HEK293 (cell line): ENCODE measurements around the gene HIBCH.

Experiments used
- CTCF ChIA-PET: fragments of 350-600 bp; formaldehyde crosslinking; extraction: SDS; loops from one replicate; lab custom pipeline; 2021; ENCODE audit warnings: antibody characterized with exemption; lab: Yijun Ruan, JAX
- POLR2A ChIA-PET: fragments of 300-600 bp; formaldehyde crosslinking; extraction: SDS; loops from one replicate; lab custom pipeline; 2020; ENCODE audit warnings: antibody characterized with exemption, inconsistent platforms; lab: Yijun Ruan, JAX
- H3K27ac ChIP-seq: fragments of 200-500 bp; sonication (Bioruptor generic); 2 replicates; pipeline ENCODE4 v1.5.1; 2014; ENCODE audit warnings: low read depth, low read length, control low read depth, inconsistent platforms; ENCODE audit errors: extremely low read depth
- H3K36me3 ChIP-seq, 2 experiments: fragments of 200-500 bp in 1 of 2; sonication (Bioruptor generic) in 1 of 2; 1 replicate in 1 of 2; 2 replicates in 1 of 2; pipeline ENCODE4 v1.5.1; 2014 to 2017; ENCODE audit warnings: inconsistent platforms in 2 of 2, low read length in 2 of 2; ENCODE audit not compliant: control insufficient read depth in 2 of 2, insufficient read depth in 1 of 2
- H3K4me1 ChIP-seq: fragments of 200-500 bp; sonication (Bioruptor generic); 2 replicates; pipeline ENCODE4 v1.5.1; 2014; ENCODE audit warnings: mild to moderate bottlenecking, low read length, inconsistent platforms; ENCODE audit not compliant: control insufficient read depth, insufficient read depth
- H3K4me3 ChIP-seq: 2 replicates; pipeline ENCODE4 v1.5.1; 2011; ENCODE audit warnings: low read depth, mild to moderate bottlenecking, control low read depth, low read length, moderate library complexity
- H3K9me3 ChIP-seq: fragments of 200-500 bp; sonication (Bioruptor generic); 2 replicates; pipeline ENCODE4 v1.5.1; 2014; ENCODE audit warnings: low read depth, low read length, inconsistent platforms; ENCODE audit not compliant: control insufficient read depth, insufficient read depth
- GLIS2 ChIP-seq: fragments of 450-650 bp; formaldehyde crosslinking; IDR thresholded peaks from 2 replicates; pipeline ENCODE4 v1.5.1; 2016; ENCODE audit warnings: missing biosample characterization, missing genetic modification characterization
- HIC1 ChIP-seq: fragments of 450-650 bp; formaldehyde crosslinking; IDR thresholded peaks from 2 replicates; pipeline ENCODE4 v1.5.1; 2016; ENCODE audit warnings: missing biosample characterization, missing genetic modification characterization
- INSM2 ChIP-seq: fragments of 450-650 bp; formaldehyde crosslinking; IDR thresholded peaks from 2 replicates; pipeline ENCODE4 v1.5.1; 2016; ENCODE audit warnings: missing biosample characterization, missing genetic modification characterization
- KLF1 ChIP-seq: fragments of 450-650 bp; formaldehyde crosslinking; IDR thresholded peaks from 2 replicates; pipeline ENCODE4 v1.5.1; 2016; ENCODE audit warnings: missing biosample characterization, missing genetic modification characterization
- MZF1 ChIP-seq: fragments of 450-650 bp; formaldehyde crosslinking; IDR thresholded peaks from 2 replicates; pipeline ENCODE4 v1.5.1; 2017; ENCODE audit warnings: missing biosample characterization, missing genetic modification characterization, borderline replicate concordance
- REST ChIP-seq: fragments of 450-650 bp; formaldehyde crosslinking; IDR thresholded peaks from 2 replicates; pipeline ENCODE4 v1.5.1; 2016; ENCODE audit warnings: missing biosample characterization, missing genetic modification characterization
- SCRT1 ChIP-seq: fragments of 450-650 bp; formaldehyde crosslinking; IDR thresholded peaks from 2 replicates; pipeline ENCODE4 v1.5.1; 2016; ENCODE audit warnings: missing biosample characterization, missing genetic modification characterization, borderline replicate concordance
- SETDB1 ChIP-seq: IDR thresholded peaks from one replicate; pipeline ENCODE4 v1.6.1; 2017; ENCODE audit warnings: mild to moderate bottlenecking, low read length, moderate library complexity, mixed read lengths; ENCODE audit not compliant: insufficient read length
- TCF7L2 ChIP-seq: IDR thresholded peaks from 2 replicates; pipeline ENCODE4 v1.6.1; 2011; ENCODE audit warnings: low read depth, mild to moderate bottlenecking, inconsistent platforms, low read length, moderate library complexity, borderline replicate concordance
- ZBTB21 ChIP-seq: fragments of 450-650 bp; formaldehyde crosslinking; IDR thresholded peaks from 2 replicates; pipeline ENCODE4 v1.5.1; 2017; ENCODE audit warnings: missing biosample characterization, missing genetic modification characterization
- ZBTB48 ChIP-seq: fragments of 450-650 bp; formaldehyde crosslinking; IDR thresholded peaks from 2 replicates; pipeline ENCODE4 v1.5.1; 2016; ENCODE audit warnings: missing biosample characterization, missing genetic modification characterization
- ZEB2 ChIP-seq: fragments of 450-650 bp; formaldehyde crosslinking; IDR thresholded peaks from 2 replicates; pipeline ENCODE4 v1.5.1; 2016; ENCODE audit warnings: missing biosample characterization, missing genetic modification characterization
- ZNF10 ChIP-seq: fragments of 450-650 bp; formaldehyde crosslinking; IDR thresholded peaks from 2 replicates; pipeline ENCODE4 v1.5.1; 2017; ENCODE audit warnings: missing biosample characterization, missing genetic modification characterization
- ZNF112 ChIP-seq: fragments of 450-650 bp; formaldehyde crosslinking; IDR thresholded peaks from 2 replicates; pipeline ENCODE4 v1.5.0; 2017; ENCODE audit warnings: missing biosample characterization, missing genetic modification characterization
- ZNF138 ChIP-seq: fragments of 450-650 bp; formaldehyde crosslinking; IDR thresholded peaks from 2 replicates; pipeline ENCODE4 v1.5.1; 2016; ENCODE audit warnings: missing biosample characterization, missing genetic modification characterization, borderline replicate concordance
- ZNF518A ChIP-seq: fragments of 450-650 bp; formaldehyde crosslinking; conservative IDR thresholded peaks from 2 replicates; pipeline ENCODE4 v1.5.1; 2016; ENCODE audit warnings: low read depth, missing biosample characterization, missing genetic modification characterization
- ZNF571 ChIP-seq: fragments of 450-650 bp; formaldehyde crosslinking; IDR thresholded peaks from 2 replicates; pipeline ENCODE4 v1.5.0; 2017; ENCODE audit warnings: missing biosample characterization, missing genetic modification characterization
- ZNF626 ChIP-seq: fragments of 450-650 bp; sonication (Bioruptor Pico); formaldehyde crosslinking; IDR thresholded peaks from 2 replicates; pipeline ENCODE4 v1.5.1; 2018; ENCODE audit warnings: missing biosample characterization, missing genetic modification characterization, inconsistent platforms
- ZNF785 ChIP-seq: fragments of 450-650 bp; formaldehyde crosslinking; IDR thresholded peaks from 2 replicates; pipeline ENCODE4 v1.5.1; 2016; ENCODE audit warnings: missing biosample characterization, missing genetic modification characterization
- ZSCAN5A ChIP-seq: fragments of 450-650 bp; formaldehyde crosslinking; IDR thresholded peaks from 2 replicates; pipeline ENCODE4 v1.5.1; 2016; ENCODE audit warnings: missing biosample characterization, missing genetic modification characterization

Gene HIBCH

GRCh38 chr2:190272457-190272842 is 47.2 kb downstream of the HIBCH start:
- CTCF ChIA-PET: interaction anchor here (0.6 to 0.7 kb wide), 2 partner anchors 325 to 529 kb away, joined by 3 read pairs; no protein-coding TSS in a partner anchor
- no peak for TF ChIP-seq INSM2 (tag by site-specific recombination)
- TF ChIP-seq ZBTB48 (tag by site-specific recombination): no peak
- no peak for TF ChIP-seq ZNF571 (tag by site-specific recombination)
- TF ChIP-seq ZSCAN5A (tag by site-specific recombination): no peak
- no peak for TF ChIP-seq REST (tag by site-specific recombination)
- TF ChIP-seq GLIS2 (tag by site-specific recombination): no peak
- TF ChIP-seq ZNF112 (tag by site-specific recombination): no peak
- TF ChIP-seq ZBTB21 (tag by site-specific recombination): no peak
- no peak for TF ChIP-seq SCRT1 (tag by site-specific recombination)
- TF ChIP-seq ZNF10 (tag by site-specific recombination): no peak
- TF ChIP-seq ZNF785 (tag by site-specific recombination): no peak
- TF ChIP-seq SETDB1: no peak
- no peak for TF ChIP-seq MZF1 (tag by site-specific recombination)
- TF ChIP-seq HIC1 (tag by site-specific recombination): no peak
- TF ChIP-seq ZNF138: no peak
- TF ChIP-seq, all 188 proteins: peak for 0
- POLR2A ChIA-PET: no interaction called here

GRCh38 chr2:190271783-190272456 is 47.7 kb downstream of the HIBCH start:
- Histone ChIP-seq H3K4me3 (no peak overlapping the region), H3K4me1 (no peaks in the 10 kb centered on the region), H3K9me3 (no peaks in the 10 kb centered on the region), H3K27ac (no peak overlapping the region), H3K36me3 (peaks cover 0 to 3% of the 10 kb centered on the region in 2 experiments; a peak in 1 of 3 replicates)
- ChIA-PET POLR2A (no interaction called here), CTCF (no interaction called here)
- TF ChIP-seq TCF7L2 (no peak), ZNF518A (tag by site-specific recombination) (no peak), ZNF626 (no peak), KLF1 (no peak), ZEB2 (tag by site-specific recombination) (no peak)

More at GRCh38 chr2:190272457-190272842, 47.2 kb downstream of the HIBCH start:
- Histone ChIP-seq H3K4me1 (no peaks in the 10 kb centered on the region), H3K36me3 (no peaks in the 10 kb centered on the region; a peak in 1 of 3 replicates), H3K4me3 (no peak overlapping the region), H3K9me3 (no peaks in the 10 kb centered on the region), H3K27ac (no peak overlapping the region)
